ENCODE results near the gene PGLYRP1. TPM values are rescaled to one million over a fixed set of nuclear protein-coding genes. Genes with fewer than 3 reads are reported as not detected.

PGLYRP1 gene
- total and polyA plus RNA-seq, 2 of the 4 experiments (the other 2 are of a cell fraction): not detected

- Histone ChIP-seq H3K9me3 (ENCODE audit: control insufficient read depth, insufficient read depth, low read length) (no peaks in the 10 kb centered on the region), H3K4me2 (ENCODE audit: low read depth, low read length) (no peak overlapping the region), H3K56ac (ENCODE audit: extremely low read depth, insufficient read depth, low read length) (no peak overlapping the region), H3K9ac (ENCODE audit: low read depth, low read length) (no peak overlapping the region), H2BK20ac (ENCODE audit: low read depth, low read length) (no peak overlapping the region), H2AFZ (replicated peaks; ENCODE audit: low read length, poor library complexity) (no peak overlapping the region), H3K27ac (ENCODE audit: insufficient read depth, low read length) (no peak overlapping the region), H3K23ac (ENCODE audit: low read depth, low read length) (no peak overlapping the region), H3K36me3 (ENCODE audit: control insufficient read depth, insufficient read depth, low read length) (no peaks in the 10 kb centered on the region), H3K79me1 (ENCODE audit: low read depth in 1 of 2, low read length in 2 of 2) (no peaks in the 10 kb centered on the region), H3K4ac (ENCODE audit: low read depth, low read length) (no peak overlapping the region), H2BK15ac (ENCODE audit: low read depth, low read length) (no peak overlapping the region), H4K5ac (ENCODE audit: low read depth, low read length) (no peak overlapping the region), H3K14ac (replicated peaks; ENCODE audit: low read depth, low read length) (no peak overlapping the region), H2BK120ac (ENCODE audit: low read depth, low read length) (no peak overlapping the region), H2AK5ac (ENCODE audit: low read depth, low read length) (no peak overlapping the region), H3K18ac (ENCODE audit: low read depth, low read length) (no peak overlapping the region), H4K20me1 (ENCODE audit: insufficient read depth, low read length) (peaks cover 21% of the 10 kb centered on the region), H4K91ac (ENCODE audit: insufficient read depth, low read depth, low read length) (no peak overlapping the region), H2BK5ac (ENCODE audit: low read depth, low read length, poor library complexity, severe bottlenecking) (no peak overlapping the region), H3K4me3 (ENCODE audit: insufficient read depth, low read depth, low read length) (no peak overlapping the region), H3K9me1 (ENCODE audit: insufficient read depth, low read length) (peaks cover 3% of the 10 kb centered on the region; the same call in 1 of the 2 replicates), H3K4me1 (ENCODE audit: control insufficient read depth, insufficient read depth, low read length) (peaks cover 7% of the 10 kb centered on the region; the same call in 1 of the 2 replicates), H3K27me3 (ENCODE audit: control insufficient read depth, insufficient read depth, low read length) (peaks cover 18% of the 10 kb centered on the region), H2AK9ac (replicated peaks; ENCODE audit: low read depth, low read length, poor library complexity) (no peak overlapping the region), H4K8ac (ENCODE audit: low read depth in 2 of 2, low read length in 2 of 2) (no peak overlapping the region)
- no peak for DNase-seq
- in situ Hi-C loops (cut with MboI; ENCODE audit: low sequenced_read_pairs): no loop called here
- dilution Hi-C loops (cut with HindIII; ENCODE audit: low sequenced_read_pairs, unreplicated experiment): no loop called here
- WGBS, 2 experiments (ENCODE audit: extremely low coverage in 2 of 2, insufficient read length in 1 of 2): no CpG with 5 or more reads among the region's 15 CpGs
- intact Hi-C loops (cut with micrococcal nuclease): no loop called here
- ChIA-PET POLR2A (ENCODE audit: unreplicated experiment) (no interaction called here), CTCF (interaction anchor here (0.5 to 1.9 kb wide), 4 partner anchors 9 to 271 kb away, joined by 4 to 11 read pairs (median 5); partner anchors contain the start of gene CCDC61)
- no TSS peak for BruUV-seq (replicated peaks)
- ATAC-seq (ENCODE audit: low read depth): no peak
- TF ChIP-seq ELK1 (IDR thresholded peaks at IDR 0.05; ENCODE audit: borderline replicate concordance, low read depth, low read length) (no peak), RFX5 (IDR thresholded peaks at IDR 0.05; ENCODE audit: low read depth, low read length) (no peak), CEBPB (IDR thresholded peaks at IDR 0.05; ENCODE audit: low read depth, low read length) (no peak), RAD21 (IDR thresholded peaks at IDR 0.05; ENCODE audit: low read length) (no peak), BHLHE40 (IDR thresholded peaks at IDR 0.05; ENCODE audit: low read depth, low read length) (no peak), USF2 (IDR thresholded peaks at IDR 0.05; ENCODE audit: low read depth, low read length) (no peak), POLR2A (IDR thresholded peaks at IDR 0.05; ENCODE audit: low read depth, low read length) (no peak), MAZ (IDR thresholded peaks at IDR 0.05; ENCODE audit: borderline replicate concordance, low read depth, low read length) (no peak), MAFK (IDR thresholded peaks at IDR 0.05; ENCODE audit: low read depth, low read length) (no peak), CHD1 (IDR thresholded peaks at IDR 0.05; ENCODE audit: low read depth, low read length) (no peak), SMC3 (IDR thresholded peaks at IDR 0.05; ENCODE audit: low read depth, low read length) (no peak), NFE2L2 (IDR thresholded peaks at IDR 0.05; ENCODE audit: low read depth, low read length) (no peak), FOS (IDR thresholded peaks at IDR 0.05; ENCODE audit: low read depth, low read length) (no peak), RCOR1 (IDR thresholded peaks at IDR 0.05; ENCODE audit: insufficient replicate concordance, low read length) (no peak), MXI1 (IDR thresholded peaks at IDR 0.05; ENCODE audit: borderline replicate concordance, low read depth, low read length) (no peak)
These were observed 4.8 kb downstream of the PGLYRP1 start for GRCh38 chr19:46017874-46018675.
